Tibial nerve (tissue), 4 donors: Measurements from ENCODE around the gene DRD3.

Source experiments
- CTCF ChIP-seq, 5 experiments: fragments of 200-600 bp in 3 of 5; fragments of 450-650 bp in 2 of 5; sonication (generic) in 3 of 5; IDR thresholded peaks; one replicate each; pipeline ENCODE4 v1.5.1; 2016 to 2019; ENCODE audit warnings: antibody characterized with exemption in 5 of 5, mild to moderate bottlenecking in 3 of 5, moderate library complexity in 2 of 5
- EP300 ChIP-seq, 2 donors: sonication (generic); formaldehyde crosslinking; IDR thresholded peaks; one replicate each; pipeline ENCODE4 v1.6.1; 2017; ENCODE audit warnings: antibody characterized with exemption in 2 of 2, mild to moderate bottlenecking in 1 of 2
- POLR2A ChIP-seq, 2 donors: fragments of 450-650 bp; IDR thresholded peaks; one replicate each; pipeline ENCODE4 v1.6.1; 2017; ENCODE audit warnings: antibody characterized with exemption in 2 of 2, mild to moderate bottlenecking in 2 of 2, moderate library complexity in 2 of 2

DNA sequence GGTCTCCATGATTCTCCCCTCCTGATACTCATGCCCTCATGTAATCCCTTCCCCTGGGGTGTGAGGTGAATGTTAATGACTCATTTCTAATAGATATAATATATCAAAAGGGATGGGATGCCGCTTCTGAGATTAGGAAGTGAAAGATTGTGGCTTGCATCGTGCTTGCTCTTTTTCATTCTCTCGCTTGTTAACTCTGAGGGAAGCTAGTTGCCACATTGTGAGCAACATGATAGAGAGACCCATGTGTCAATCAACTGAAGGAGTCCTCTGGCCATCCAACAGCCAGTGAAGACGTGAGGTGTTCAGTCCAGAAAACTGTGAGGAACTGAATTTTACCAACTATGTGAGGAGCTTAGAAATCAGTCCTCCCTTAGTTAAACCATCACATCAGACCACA lies 28.9 kb upstream of the DRD3 start:
- TF ChIP-seq EP300 (IDR thresholded peaks at IDR 0.05) = no peak
- no peak for TF ChIP-seq CTCF (IDR thresholded peaks at IDR 0.05)
- no peak for TF ChIP-seq POLR2A (IDR thresholded peaks at IDR 0.05)
